ENCODE data around the gene TMIGD1. TPM values are rescaled to one million over a fixed set of nuclear protein-coding genes. Genes with fewer than 3 reads are reported as not detected.

Gene TMIGD1
- total RNA-seq, 1 donor from 2014 or later = not detected

DNA sequence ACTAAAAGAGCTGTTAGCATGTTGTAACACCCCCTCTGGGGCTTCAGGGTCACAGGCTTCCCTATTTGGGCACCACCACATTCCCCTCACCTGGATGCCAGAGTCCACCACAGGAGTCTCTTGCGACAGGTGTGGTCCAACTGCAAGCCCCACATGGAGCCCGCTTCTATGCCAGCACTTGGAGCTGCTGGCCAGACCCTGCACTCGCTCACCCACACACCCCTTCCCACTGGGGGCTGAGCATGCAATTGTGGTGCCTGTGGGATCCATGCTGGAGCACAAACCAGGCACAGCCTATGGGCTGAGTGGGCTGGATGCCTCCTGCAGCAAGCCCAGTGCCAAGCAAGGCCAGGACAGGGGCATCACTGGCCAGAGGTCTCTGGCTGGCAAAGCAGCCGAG is 36.1 kb downstream of the TMIGD1 start:
- no peak overlapping the region for H3K27ac ChIP-seq (ENCODE audit: low read depth, low read length)
- no peaks in the 10 kb centered on the region for H3K36me3 ChIP-seq (ENCODE audit: insufficient read depth, low read length)
- H3K9me3 ChIP-seq (ENCODE audit: insufficient read depth, low read depth, low read length) = no peaks in the 10 kb centered on the region
- no peak overlapping the region for H3K4me2 ChIP-seq (ENCODE audit: low read length)
- H3K27me3 Mint-ChIP-seq (ENCODE audit: low read depth, unreplicated experiment) = peaks cover 13% of the 10 kb centered on the region
- H3K4me1 Mint-ChIP-seq (ENCODE audit: low read depth, unreplicated experiment) = no peaks in the 10 kb centered on the region
- no peak for DNase-seq (ENCODE audit: low read depth)
- no peak overlapping the region for H3K4me3 Mint-ChIP-seq (ENCODE audit: unreplicated experiment)
- no peak overlapping the region for H3K9ac ChIP-seq (ENCODE audit: low read length)
- no peaks in the 10 kb centered on the region for H3K9me3 Mint-ChIP-seq (ENCODE audit: unreplicated experiment)
- H3K4me3 ChIP-seq (ENCODE audit: insufficient read depth, low read depth, low read length) = no peak overlapping the region
- H3K27ac Mint-ChIP-seq (ENCODE audit: unreplicated experiment) = no peak overlapping the region
- no peaks in the 10 kb centered on the region for H3K36me3 Mint-ChIP-seq (ENCODE audit: low read depth, unreplicated experiment)
- H4K20me1 ChIP-seq (ENCODE audit: insufficient read depth, low read length) = no peaks in the 10 kb centered on the region
- H3K4me1 ChIP-seq (ENCODE audit: insufficient read depth, low read length) = no peaks in the 10 kb centered on the region
- no peak for FAIRE-seq
- TF ChIP-seq EZH2 (IDR thresholded peaks at IDR 0.05; ENCODE audit: insufficient read depth, low read length) (no peak), CTCF (IDR thresholded peaks at IDR 0.05; ENCODE audit: insufficient read depth, low read depth, low read length) (no peak)
- H2AFZ ChIP-seq (ENCODE audit: low read depth, low read length) = no peak overlapping the region
- no peaks in the 10 kb centered on the region for H3K27me3 ChIP-seq (ENCODE audit: insufficient read depth, low read length)
- H3K79me2 ChIP-seq (ENCODE audit: insufficient read depth, low read length) = no peaks in the 10 kb centered on the region

DNA sequence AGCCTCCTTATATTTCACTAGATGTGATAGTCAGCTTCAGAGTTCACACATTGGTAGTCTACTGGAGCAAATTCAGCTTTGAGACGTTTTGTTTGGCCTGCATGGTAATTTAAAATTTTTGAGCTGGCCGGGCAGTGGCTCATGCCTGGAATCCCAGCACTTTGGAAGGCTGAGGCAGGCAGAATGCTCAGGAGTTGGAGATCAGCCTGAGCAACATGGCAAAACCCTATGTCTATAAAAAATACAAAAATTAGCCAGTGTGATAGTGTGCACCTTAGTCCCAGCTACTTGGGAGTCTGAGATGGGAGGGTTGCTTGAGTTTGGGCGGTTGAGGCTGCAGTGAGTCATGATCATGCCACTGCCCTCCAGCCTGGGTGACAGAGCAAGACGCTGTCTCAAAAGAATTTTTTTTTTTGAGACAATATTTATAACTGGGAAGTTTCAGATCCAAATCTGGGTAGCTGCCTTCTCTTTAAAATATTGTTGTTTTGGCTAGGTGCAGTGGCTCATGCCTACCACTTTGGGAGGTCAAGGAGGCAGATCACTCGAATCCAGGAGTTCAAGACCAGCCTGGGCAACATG is 37.3 kb downstream of the TMIGD1 start:
- Histone ChIP-seq H3K36me3 (ENCODE audit: insufficient read depth, low read length) (no peaks in the 10 kb centered on the region), H3K4me1 (ENCODE audit: insufficient read depth, low read length) (peaks cover 4% of the 10 kb centered on the region), H3K9me3 (ENCODE audit: insufficient read depth, low read depth, low read length) (no peaks in the 10 kb centered on the region), H3K27ac (ENCODE audit: low read depth, low read length) (no peak overlapping the region), H4K20me1 (ENCODE audit: insufficient read depth, low read length) (no peaks in the 10 kb centered on the region), H3K27me3 (ENCODE audit: insufficient read depth, low read length) (no peaks in the 10 kb centered on the region), H3K4me3 (ENCODE audit: insufficient read depth, low read depth, low read length) (no peak overlapping the region), H3K4me2 (ENCODE audit: low read length) (no peak overlapping the region), H3K79me2 (ENCODE audit: insufficient read depth, low read length) (no peaks in the 10 kb centered on the region), H2AFZ (ENCODE audit: low read depth, low read length) (no peak overlapping the region), H3K9ac (ENCODE audit: low read length) (no peak overlapping the region)
- H3K36me3 Mint-ChIP-seq (ENCODE audit: low read depth, unreplicated experiment) = no peaks in the 10 kb centered on the region
- H3K9me3 Mint-ChIP-seq (ENCODE audit: unreplicated experiment) = no peaks in the 10 kb centered on the region
- no peak for FAIRE-seq
- TF ChIP-seq CTCF (IDR thresholded peaks at IDR 0.05; ENCODE audit: insufficient read depth, low read depth, low read length) (no peak), EZH2 (IDR thresholded peaks at IDR 0.05; ENCODE audit: insufficient read depth, low read length) (no peak)
- H3K4me3 Mint-ChIP-seq (ENCODE audit: unreplicated experiment) = no peak overlapping the region
- H3K27me3 Mint-ChIP-seq (ENCODE audit: low read depth, unreplicated experiment) = peaks cover 13% of the 10 kb centered on the region
- no peak for DNase-seq (ENCODE audit: low read depth)
- no peak overlapping the region for H3K27ac Mint-ChIP-seq (ENCODE audit: unreplicated experiment)
- no peaks in the 10 kb centered on the region for H3K4me1 Mint-ChIP-seq (ENCODE audit: low read depth, unreplicated experiment)

- Mint-ChIP-seq H3K36me3 (ENCODE audit: low read depth, unreplicated experiment) (no peaks in the 10 kb centered on the region), H3K27ac (ENCODE audit: unreplicated experiment) (no peak overlapping the region), H3K4me1 (ENCODE audit: low read depth, unreplicated experiment) (peaks cover 4% of the 10 kb centered on the region), H3K4me3 (ENCODE audit: unreplicated experiment) (peak overlapping the region; percentile 71), H3K27me3 (ENCODE audit: low read depth, unreplicated experiment) (peaks cover 8% of the 10 kb centered on the region), H3K9me3 (ENCODE audit: unreplicated experiment) (no peaks in the 10 kb centered on the region)
- peak overlapping the region; percentile 99 for H2AFZ ChIP-seq (ENCODE audit: low read depth, low read length)
- no peaks in the 10 kb centered on the region for H3K9me3 ChIP-seq (ENCODE audit: insufficient read depth, low read depth, low read length)
- peak overlapping the region; percentile 90 for H3K4me3 ChIP-seq (ENCODE audit: insufficient read depth, low read depth, low read length)
- no peaks in the 10 kb centered on the region for H3K27me3 ChIP-seq (ENCODE audit: insufficient read depth, low read length)
- no peak for FAIRE-seq
- H3K79me2 ChIP-seq (ENCODE audit: insufficient read depth, low read length) = peaks cover 27% of the 10 kb centered on the region
- H3K9ac ChIP-seq (ENCODE audit: low read length) = peak overlapping the region; percentile 90
- peaks cover 8% of the 10 kb centered on the region for H3K36me3 ChIP-seq (ENCODE audit: insufficient read depth, low read length)
- H3K4me2 ChIP-seq (ENCODE audit: low read length) = peak overlapping the region; percentile 88
- peaks cover 13% of the 10 kb centered on the region for H3K4me1 ChIP-seq (ENCODE audit: insufficient read depth, low read length)
- H4K20me1 ChIP-seq (ENCODE audit: insufficient read depth, low read length) = peaks cover 12% of the 10 kb centered on the region
- H3K27ac ChIP-seq (ENCODE audit: low read depth, low read length) = peak overlapping the region; percentile 61
- DNase-seq (ENCODE audit: low read depth) = peak; percentile 45
- no peak for TF ChIP-seq CTCF (IDR thresholded peaks at IDR 0.05; ENCODE audit: insufficient read depth, low read depth, low read length)
- TF ChIP-seq EZH2 (IDR thresholded peaks at IDR 0.05; ENCODE audit: insufficient read depth, low read length) = no peak
These were observed 41.5 kb downstream of the TMIGD1 start for GRCh38 chr17:30292286-30292858.
